ENCODE data around the gene DSE.
"Not testable (repeated sequence)": the region's sequence is repeated elsewhere in the genome, so short reads cannot be mapped to it uniquely, and the experiment has no call there.

DSE gene

DNA sequence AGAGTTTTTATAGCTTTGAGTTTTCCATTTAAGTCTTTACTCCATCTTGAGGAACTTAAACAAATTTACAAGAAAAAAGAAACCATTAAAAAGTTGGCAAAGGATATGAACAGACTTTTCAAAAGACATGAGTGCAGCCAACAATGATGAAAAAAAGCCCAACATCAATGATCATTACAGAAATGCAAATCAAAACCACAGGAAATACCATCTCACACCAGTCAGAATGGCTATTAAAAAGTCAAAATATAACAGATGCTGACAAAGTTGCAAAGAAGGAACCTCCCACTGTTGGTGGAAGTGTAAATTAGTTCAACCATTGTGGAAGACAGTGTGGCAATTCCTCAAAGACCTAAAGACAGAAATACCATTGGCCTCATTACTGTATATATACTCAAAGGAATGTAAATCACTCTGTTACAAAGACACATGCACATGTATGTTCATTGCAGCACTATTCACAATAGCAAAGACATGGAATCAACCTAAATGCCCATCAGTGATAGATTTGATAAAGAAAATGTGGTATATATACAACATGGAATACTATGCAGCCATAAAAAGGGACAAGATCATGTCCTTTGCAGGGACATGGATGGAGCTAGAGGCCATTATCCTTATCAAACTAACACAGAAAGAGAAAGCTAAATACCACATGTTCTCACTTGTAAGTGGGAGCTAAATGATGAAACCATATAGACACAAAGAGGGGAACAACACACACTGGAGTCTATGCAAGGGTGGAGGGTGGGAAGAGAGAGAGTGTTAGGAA is 35.9 kb upstream of the DSE start:
- H3K4me2 ChIP-seq (ENCODE audit: low read length); H3K9ac ChIP-seq (ENCODE audit: low read depth, low read length); H3K36me3 ChIP-seq (ENCODE audit: insufficient read depth, low read length); H3K4me3 ChIP-seq (ENCODE audit: low read length); H3K9me3 ChIP-seq (replicated peaks; ENCODE audit: low read length); H3K27me3 ChIP-seq (ENCODE audit: control insufficient read depth, insufficient read depth, low read length): not testable (repeated sequence)
- peaks cover 11% of the 10 kb centered on the region for H3K4me1 ChIP-seq (ENCODE audit: control insufficient read depth, insufficient read depth, low read length)

DNA sequence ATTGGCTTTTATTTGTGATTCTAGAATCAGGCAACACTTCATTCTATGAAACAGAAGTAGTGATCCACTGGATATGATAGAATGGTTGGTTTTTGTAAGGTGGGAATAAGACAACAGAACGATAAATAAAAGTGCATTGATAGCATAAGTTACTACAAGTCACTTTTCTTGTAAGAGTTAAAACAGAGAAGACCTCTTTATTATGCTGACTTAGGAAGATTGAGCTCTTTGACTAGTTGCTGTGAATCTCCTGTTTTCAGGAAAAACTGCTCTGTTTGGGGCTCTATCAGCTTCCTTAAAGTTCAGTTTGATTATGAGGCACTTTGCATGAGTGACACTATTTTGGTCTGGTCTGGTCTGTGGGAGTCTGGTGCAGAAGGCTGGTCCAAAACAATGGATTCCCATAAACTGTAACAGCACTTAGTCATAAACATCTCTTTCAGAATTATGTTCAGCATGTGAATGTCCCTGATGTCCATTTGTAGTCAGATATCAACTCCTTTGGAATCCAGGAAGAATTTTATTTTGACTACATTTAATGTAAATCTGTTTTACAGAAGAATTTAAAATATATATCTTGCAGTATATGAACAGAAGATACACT is 35.0 kb upstream of the DSE start:
- H3K4me1 ChIP-seq (ENCODE audit: control insufficient read depth, insufficient read depth, low read length), result peaks cover 6% of the 10 kb centered on the region
- H3K4me3 ChIP-seq (ENCODE audit: low read length), result no peak overlapping the region
- no peak overlapping the region for H3K4me2 ChIP-seq (ENCODE audit: low read length)
- H3K36me3 ChIP-seq (ENCODE audit: insufficient read depth, low read length), result no peaks in the 10 kb centered on the region
- no peak overlapping the region for H3K9ac ChIP-seq (ENCODE audit: low read depth, low read length)
- H3K9me3 ChIP-seq (replicated peaks; ENCODE audit: low read length), result no peaks in the 10 kb centered on the region
- H3K27me3 ChIP-seq (ENCODE audit: control insufficient read depth, insufficient read depth, low read length), result no peaks in the 10 kb centered on the region

DNA sequence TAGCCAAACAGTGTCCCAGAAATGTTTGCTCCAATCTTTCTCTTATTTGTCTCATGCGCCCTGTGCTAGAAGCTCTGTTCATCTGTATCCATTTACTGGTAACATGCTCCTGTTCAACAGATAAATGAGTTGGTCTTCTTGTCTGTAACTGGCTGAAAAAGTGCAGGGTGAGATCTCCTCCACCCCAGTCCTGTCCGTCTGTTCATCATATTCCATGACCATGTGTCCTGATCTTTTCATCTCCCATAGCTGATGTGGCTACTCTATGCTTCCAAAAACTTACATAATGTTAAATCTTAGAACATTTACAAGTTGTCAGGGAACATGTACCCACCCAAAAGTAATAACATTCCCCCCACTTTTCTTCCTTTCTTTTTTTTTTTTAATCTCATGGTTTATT is 31.8 kb upstream of the DSE start:
- H3K4me1 ChIP-seq (ENCODE audit: control insufficient read depth, insufficient read depth, low read length), result no peaks in the 10 kb centered on the region
- no peak overlapping the region for H3K9ac ChIP-seq (ENCODE audit: low read depth, low read length)
- H3K9me3 ChIP-seq (replicated peaks; ENCODE audit: low read length), result no peaks in the 10 kb centered on the region
- H3K27me3 ChIP-seq (ENCODE audit: control insufficient read depth, insufficient read depth, low read length), result no peaks in the 10 kb centered on the region
- H3K4me2 ChIP-seq (ENCODE audit: low read length), result no peak overlapping the region
- H3K4me3 ChIP-seq (ENCODE audit: low read length), result no peak overlapping the region
- H3K36me3 ChIP-seq (ENCODE audit: insufficient read depth, low read length), result no peaks in the 10 kb centered on the region

DNA sequence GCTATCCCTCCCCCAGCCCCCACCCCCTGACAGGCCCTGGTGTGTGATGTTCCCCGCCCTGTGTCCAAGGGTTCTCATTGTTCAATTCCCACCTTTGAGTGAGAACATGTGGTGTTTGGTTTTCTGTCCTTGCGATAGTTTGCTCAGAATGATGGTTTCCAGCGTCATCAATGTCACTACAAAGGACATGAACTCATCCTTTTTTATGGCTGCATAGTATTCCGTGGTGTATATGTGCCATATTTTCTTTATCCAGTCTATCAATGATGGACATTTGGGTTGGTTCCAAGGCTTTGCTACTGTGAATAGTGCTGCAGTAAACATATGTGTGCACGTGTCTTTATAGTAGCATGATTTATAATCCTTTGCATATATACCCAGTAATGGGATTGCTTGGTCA is 30.1 kb upstream of the DSE start:
- not testable (repeated sequence) for H3K4me1 ChIP-seq (ENCODE audit: control insufficient read depth, insufficient read depth, low read length); H3K4me2 ChIP-seq (ENCODE audit: low read length); H3K36me3 ChIP-seq (ENCODE audit: insufficient read depth, low read length); H3K4me3 ChIP-seq (ENCODE audit: low read length); H3K27me3 ChIP-seq (ENCODE audit: control insufficient read depth, insufficient read depth, low read length); H3K9ac ChIP-seq (ENCODE audit: low read depth, low read length); H3K9me3 ChIP-seq (replicated peaks; ENCODE audit: low read length)

DNA sequence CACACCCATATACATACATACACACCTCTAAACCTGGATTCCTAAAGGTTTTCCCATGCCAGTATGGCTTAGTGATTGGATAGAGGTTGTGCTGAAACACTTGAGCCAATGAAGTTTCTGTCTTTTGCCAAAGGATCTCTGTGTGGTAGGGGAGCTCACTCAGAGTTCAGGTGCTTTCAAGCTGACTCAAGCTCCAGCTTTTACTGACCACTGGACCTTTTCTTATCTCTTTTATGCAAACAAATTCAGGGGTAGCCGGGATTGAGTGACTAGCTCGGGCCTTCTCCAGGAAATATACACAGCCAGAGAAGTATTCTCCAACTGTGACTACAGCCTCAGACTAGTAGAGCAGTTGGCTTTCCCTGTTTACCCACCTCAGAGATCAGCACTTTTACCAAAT is 21.5 kb upstream of the DSE start:
- no peak overlapping the region for H3K4me2 ChIP-seq (ENCODE audit: low read length)
- no peaks in the 10 kb centered on the region for H3K36me3 ChIP-seq (ENCODE audit: insufficient read depth, low read length)
- H3K9me3 ChIP-seq (replicated peaks; ENCODE audit: low read length), result no peaks in the 10 kb centered on the region
- H3K4me3 ChIP-seq (ENCODE audit: low read length), result no peak overlapping the region
- peaks cover 21% of the 10 kb centered on the region for H3K4me1 ChIP-seq (ENCODE audit: control insufficient read depth, insufficient read depth, low read length)
- no peak overlapping the region for H3K9ac ChIP-seq (ENCODE audit: low read depth, low read length)
- no peaks in the 10 kb centered on the region for H3K27me3 ChIP-seq (ENCODE audit: control insufficient read depth, insufficient read depth, low read length)

DNA sequence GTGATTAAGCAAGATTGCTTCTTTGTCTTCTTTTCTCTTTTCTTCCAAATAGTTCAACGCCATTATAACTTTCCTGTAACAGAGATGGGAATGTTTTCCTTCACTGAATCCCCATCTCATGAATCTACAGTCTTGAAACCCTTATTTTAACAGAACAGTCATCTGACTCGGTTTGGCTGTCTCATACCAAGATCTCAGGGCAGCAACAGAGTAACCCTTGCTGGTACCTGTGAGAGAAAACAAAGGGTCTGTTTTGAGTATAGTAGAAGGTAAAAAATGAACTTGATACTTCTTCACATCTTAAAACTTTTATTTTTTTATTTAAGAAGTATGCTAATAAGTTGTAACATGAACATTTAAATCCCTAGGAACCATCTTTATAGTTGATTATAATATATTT is 19.6 kb upstream of the DSE start:
- Histone ChIP-seq H3K9me3 (replicated peaks; ENCODE audit: low read length) (no peaks in the 10 kb centered on the region), H3K27me3 (ENCODE audit: control insufficient read depth, insufficient read depth, low read length) (no peaks in the 10 kb centered on the region), H3K36me3 (ENCODE audit: insufficient read depth, low read length) (no peaks in the 10 kb centered on the region), H3K4me2 (ENCODE audit: low read length) (no peak overlapping the region), H3K9ac (ENCODE audit: low read depth, low read length) (no peak overlapping the region), H3K4me1 (ENCODE audit: control insufficient read depth, insufficient read depth, low read length) (peaks cover 24% of the 10 kb centered on the region), H3K4me3 (ENCODE audit: low read length) (no peak overlapping the region)

DNA sequence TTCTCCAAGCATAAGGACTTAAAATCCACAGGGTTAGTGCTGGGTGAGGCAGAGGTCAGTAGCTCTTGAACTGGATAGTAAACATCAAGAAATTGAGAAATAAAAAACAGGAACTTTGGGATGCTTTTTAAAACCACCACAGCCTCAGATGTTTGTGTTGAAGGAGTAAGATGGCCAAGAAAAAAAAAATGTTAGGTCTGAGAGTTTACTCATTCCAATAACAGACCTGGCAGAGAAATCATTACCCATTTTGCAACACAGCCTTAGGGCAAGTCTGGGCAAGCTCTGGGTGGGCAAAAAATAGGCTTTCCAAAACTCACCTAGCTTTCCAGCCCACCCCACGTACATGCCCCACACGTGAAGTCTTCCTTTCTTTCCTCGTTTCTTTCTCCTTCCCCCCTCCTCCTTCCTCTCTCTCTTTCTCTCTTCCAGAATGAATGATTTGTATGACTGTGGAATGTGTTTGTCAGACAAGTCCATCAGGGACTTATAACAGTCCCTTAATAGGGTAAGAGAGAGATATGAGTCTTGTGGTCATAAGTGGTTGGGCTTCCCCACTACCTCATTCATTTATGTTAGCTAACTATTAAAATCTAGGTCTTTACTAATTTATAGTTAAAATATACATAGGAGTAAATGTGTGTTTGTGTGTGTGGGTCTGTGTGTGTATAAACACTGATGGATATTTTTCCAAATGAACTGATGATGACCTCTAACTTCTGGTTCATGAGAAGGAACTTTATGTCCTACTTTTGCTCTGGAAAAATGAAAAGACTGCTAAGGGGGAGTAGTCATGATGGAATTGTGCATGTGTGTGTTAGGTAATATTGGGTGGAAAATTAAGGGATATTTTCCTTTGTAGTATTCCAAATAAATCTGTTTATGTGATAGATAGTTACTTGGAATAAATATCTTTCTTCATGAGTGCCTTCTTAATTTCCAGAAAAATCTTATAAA is 18.0 kb upstream of the DSE start:
- H3K9me3 ChIP-seq (replicated peaks; ENCODE audit: low read length), result no peaks in the 10 kb centered on the region
- H3K4me3 ChIP-seq (ENCODE audit: low read length), result no peak overlapping the region

DNA sequence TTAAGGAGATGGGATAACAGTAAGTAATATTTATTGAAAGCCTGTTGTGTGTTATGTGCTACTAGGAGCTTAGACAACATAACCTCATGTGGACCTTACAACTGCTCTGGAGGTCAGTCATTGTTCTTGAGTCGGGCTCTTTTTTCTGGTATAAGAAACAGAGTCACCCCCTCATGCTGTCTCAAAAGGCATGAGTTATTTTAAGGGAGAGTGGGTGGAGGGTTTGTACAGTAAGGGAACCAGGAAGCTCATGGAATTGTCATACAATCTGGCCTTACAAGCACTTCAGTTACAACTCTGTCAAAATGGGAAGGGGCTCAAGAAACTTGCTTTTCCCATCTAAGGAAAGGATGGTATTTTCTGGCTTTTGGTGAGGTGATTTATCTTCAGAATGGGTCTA is 16.5 kb upstream of the DSE start:
- H3K4me3 ChIP-seq (ENCODE audit: low read length), result no peak overlapping the region
- H3K36me3 ChIP-seq (ENCODE audit: insufficient read depth, low read length), result no peaks in the 10 kb centered on the region
- no peak overlapping the region for H3K4me2 ChIP-seq (ENCODE audit: low read length)
- H3K27me3 ChIP-seq (ENCODE audit: control insufficient read depth, insufficient read depth, low read length), result no peaks in the 10 kb centered on the region
- no peak overlapping the region for H3K9ac ChIP-seq (ENCODE audit: low read depth, low read length)
- H3K4me1 ChIP-seq (ENCODE audit: control insufficient read depth, insufficient read depth, low read length), result peaks cover 27% of the 10 kb centered on the region
- H3K9me3 ChIP-seq (replicated peaks; ENCODE audit: low read length), result no peaks in the 10 kb centered on the region

More for the DNA sequence above, 18.0 kb upstream of the DSE start:
- Histone ChIP-seq H3K4me1 (ENCODE audit: control insufficient read depth, insufficient read depth, low read length) (peaks cover 26% of the 10 kb centered on the region), H3K4me2 (ENCODE audit: low read length) (peak overlapping the region; percentile 26), H3K36me3 (ENCODE audit: insufficient read depth, low read length) (no peaks in the 10 kb centered on the region), H3K27me3 (ENCODE audit: control insufficient read depth, insufficient read depth, low read length) (no peaks in the 10 kb centered on the region), H3K9ac (ENCODE audit: low read depth, low read length) (no peak overlapping the region)

DNA sequence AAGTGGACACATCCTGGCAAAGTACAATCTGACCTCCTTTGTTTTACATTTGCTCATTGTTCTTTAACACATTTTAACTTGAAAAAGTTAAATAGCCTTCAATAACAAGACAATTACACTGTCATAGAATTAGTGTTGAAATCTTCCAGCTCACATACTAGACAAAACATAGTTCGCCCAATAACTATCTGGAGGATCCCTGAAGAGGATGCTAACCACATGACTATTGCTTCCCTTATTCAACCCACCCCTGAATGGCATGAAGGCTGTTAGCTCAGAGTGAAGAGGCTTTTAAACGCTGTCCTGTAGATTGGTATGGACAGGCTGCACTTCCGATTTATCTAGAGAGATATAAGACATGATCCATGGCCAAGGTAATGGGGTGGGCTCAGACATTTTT is 15.0 kb upstream of the DSE start:
- no peaks in the 10 kb centered on the region for H3K9me3 ChIP-seq (replicated peaks; ENCODE audit: low read length)
- no peak overlapping the region for H3K4me2 ChIP-seq (ENCODE audit: low read length)
- H3K36me3 ChIP-seq (ENCODE audit: insufficient read depth, low read length), result no peaks in the 10 kb centered on the region
- peaks cover 27% of the 10 kb centered on the region for H3K4me1 ChIP-seq (ENCODE audit: control insufficient read depth, insufficient read depth, low read length)
- H3K27me3 ChIP-seq (ENCODE audit: control insufficient read depth, insufficient read depth, low read length), result no peaks in the 10 kb centered on the region
- H3K9ac ChIP-seq (ENCODE audit: low read depth, low read length), result no peak overlapping the region
- no peak overlapping the region for H3K4me3 ChIP-seq (ENCODE audit: low read length)

DNA sequence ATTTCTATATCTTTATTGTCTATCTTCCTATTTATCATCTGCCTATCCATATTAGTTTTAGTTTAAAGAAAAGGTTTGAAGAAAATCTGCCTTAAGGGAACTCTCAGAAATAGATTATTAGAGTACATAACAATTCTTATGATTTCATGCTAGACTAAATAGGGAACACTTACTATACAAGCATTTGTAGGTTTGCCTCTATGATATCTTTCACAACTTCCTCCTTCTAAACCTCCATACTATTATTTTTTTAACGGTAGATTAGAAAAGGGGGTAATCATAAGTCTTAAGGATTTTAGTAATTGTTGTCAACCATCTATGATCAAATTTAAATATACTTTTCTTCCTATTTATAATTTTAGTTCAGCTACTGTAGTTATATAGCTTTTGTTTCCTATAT is 11.6 kb upstream of the DSE start:
- Histone ChIP-seq H3K4me1 (ENCODE audit: control insufficient read depth, insufficient read depth, low read length) (peaks cover 15% of the 10 kb centered on the region), H3K9ac (ENCODE audit: low read depth, low read length) (no peak overlapping the region), H3K4me2 (ENCODE audit: low read length) (no peak overlapping the region), H3K4me3 (ENCODE audit: low read length) (no peak overlapping the region), H3K36me3 (ENCODE audit: insufficient read depth, low read length) (no peaks in the 10 kb centered on the region), H3K9me3 (replicated peaks; ENCODE audit: low read length) (no peaks in the 10 kb centered on the region), H3K27me3 (ENCODE audit: control insufficient read depth, insufficient read depth, low read length) (no peaks in the 10 kb centered on the region)

DNA sequence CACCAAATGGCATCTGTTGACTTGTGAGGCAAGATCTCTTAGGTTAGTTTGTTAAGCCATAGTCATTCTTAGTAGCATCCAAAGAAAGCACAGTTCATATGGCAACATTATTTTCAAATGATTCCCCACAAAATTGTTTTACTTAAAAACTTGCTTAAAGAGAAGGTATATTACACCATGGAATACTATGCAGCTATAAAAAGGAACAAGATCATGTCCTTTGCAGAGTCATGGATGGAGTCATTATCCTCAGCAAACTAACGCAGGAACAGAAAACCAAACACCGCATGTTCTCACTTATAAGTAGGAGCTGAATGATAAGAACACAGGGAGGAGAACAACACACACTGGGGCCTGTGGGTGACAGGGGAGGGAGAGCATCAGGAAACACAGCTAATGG is 10.9 kb upstream of the DSE start:
- H3K9me3 ChIP-seq (replicated peaks; ENCODE audit: low read length), result no peaks in the 10 kb centered on the region
- H3K4me1 ChIP-seq (ENCODE audit: control insufficient read depth, insufficient read depth, low read length), result peaks cover 14% of the 10 kb centered on the region
- H3K4me2 ChIP-seq (ENCODE audit: low read length), result no peak overlapping the region
- no peaks in the 10 kb centered on the region for H3K36me3 ChIP-seq (ENCODE audit: insufficient read depth, low read length)
- H3K9ac ChIP-seq (ENCODE audit: low read depth, low read length), result no peak overlapping the region
- H3K27me3 ChIP-seq (ENCODE audit: control insufficient read depth, insufficient read depth, low read length), result no peaks in the 10 kb centered on the region
- H3K4me3 ChIP-seq (ENCODE audit: low read length), result no peak overlapping the region

All from skeletal muscle satellite cell (primary cell).